ENCODE results near the gene WFIKKN1. TPM values are rescaled to one million over a fixed set of nuclear protein-coding genes. Genes with fewer than 3 reads are reported as not detected.

Gene WFIKKN1
- total and polyA plus RNA-seq, 2 experiments from 2014 or later = 0.43 to 0.88 TPM

DNA sequence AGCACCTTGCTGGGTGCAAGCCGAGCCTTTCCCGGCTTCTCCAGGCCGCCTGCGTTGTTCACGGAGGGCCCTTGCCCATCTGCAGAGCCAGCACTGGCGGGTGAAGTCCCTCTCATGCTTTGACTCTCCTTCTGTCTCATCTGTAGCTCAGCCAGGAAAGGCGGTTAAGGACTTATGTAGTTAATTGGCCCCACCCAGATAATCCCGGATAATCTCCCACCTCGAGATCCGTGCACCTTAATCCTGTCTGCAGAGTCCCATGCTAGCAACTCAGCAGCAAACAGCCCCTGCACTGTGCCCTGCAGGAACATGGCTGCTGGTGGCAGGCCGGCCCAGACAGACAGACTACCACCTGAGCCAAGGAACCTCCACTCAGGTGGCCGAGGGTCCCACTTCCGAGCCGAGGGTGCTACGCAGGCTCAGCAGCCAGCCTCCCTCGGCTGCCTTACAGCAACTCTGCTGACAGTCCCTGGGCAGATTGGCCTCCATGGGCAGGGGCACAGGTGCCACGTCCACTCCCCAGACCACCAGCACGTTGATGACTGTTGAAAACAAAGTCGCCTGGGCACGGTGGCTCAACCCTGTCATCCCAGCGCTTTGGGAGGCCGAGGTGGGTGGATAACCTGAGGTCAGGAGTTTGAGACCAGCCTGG is 24.0 kb upstream of the WFIKKN1 start:
- Histone ChIP-seq H3K36me3 (replicated peaks; ENCODE audit: insufficient read depth, low read depth) (no peaks in the 10 kb centered on the region), H2AFZ (no peak overlapping the region), H3K9me3 (ENCODE audit: low read depth) (no peaks in the 10 kb centered on the region), H3K27me3 (no peaks in the 10 kb centered on the region), H3K4me3 (no peak overlapping the region), H4K20me1 (ENCODE audit: insufficient read depth, poor library complexity, severe bottlenecking) (peaks cover 16% of the 10 kb centered on the region), H3K4me1 (ENCODE audit: insufficient read depth) (no peaks in the 10 kb centered on the region), H3K27ac (no peak overlapping the region), H3K4me2 (no peak overlapping the region), H3K9me2 (replicated peaks; ENCODE audit: insufficient read depth) (no peaks in the 10 kb centered on the region), H3K79me2 (peaks cover 83% of the 10 kb centered on the region)
- TF ChIP-seq EZH2phosphoT487 (IDR thresholded peaks at IDR 0.05; ENCODE audit: low read depth, severe bottlenecking, unreplicated experiment) = no peak
- TF ChIP-seq, protein P1, sequence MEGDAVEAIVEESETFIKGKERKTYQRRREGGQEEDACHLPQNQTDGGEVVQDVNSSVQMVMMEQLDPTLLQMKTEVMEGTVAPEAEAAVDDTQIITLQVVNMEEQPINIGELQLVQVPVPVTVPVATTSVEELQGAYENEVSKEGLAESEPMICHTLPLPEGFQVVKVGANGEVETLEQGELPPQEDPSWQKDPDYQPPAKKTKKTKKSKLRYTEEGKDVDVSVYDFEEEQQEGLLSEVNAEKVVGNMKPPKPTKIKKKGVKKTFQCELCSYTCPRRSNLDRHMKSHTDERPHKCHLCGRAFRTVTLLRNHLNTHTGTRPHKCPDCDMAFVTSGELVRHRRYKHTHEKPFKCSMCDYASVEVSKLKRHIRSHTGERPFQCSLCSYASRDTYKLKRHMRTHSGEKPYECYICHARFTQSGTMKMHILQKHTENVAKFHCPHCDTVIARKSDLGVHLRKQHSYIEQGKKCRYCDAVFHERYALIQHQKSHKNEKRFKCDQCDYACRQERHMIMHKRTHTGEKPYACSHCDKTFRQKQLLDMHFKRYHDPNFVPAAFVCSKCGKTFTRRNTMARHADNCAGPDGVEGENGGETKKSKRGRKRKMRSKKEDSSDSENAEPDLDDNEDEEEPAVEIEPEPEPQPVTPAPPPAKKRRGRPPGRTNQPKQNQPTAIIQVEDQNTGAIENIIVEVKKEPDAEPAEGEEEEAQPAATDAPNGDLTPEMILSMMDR (IDR thresholded peaks at IDR 0.05; ENCODE audit: poor library complexity) = no peak
- TF ChIP-seq EZH2 (IDR thresholded peaks at IDR 0.05; ENCODE audit: borderline replicate concordance) = no peak
- DNase-seq (ENCODE audit: low spot score) = no peak
- WGBS (ENCODE audit: low lambda C conversion rate, missing lambda C conversion rate) = 96% methylated on average over 22 of the region's 22 CpGs

GRCh38 chr16:608019-608418 is 22.8 kb upstream of the WFIKKN1 start:
- Histone ChIP-seq H3K27me3 (no peaks in the 10 kb centered on the region), H3K4me2 (no peak overlapping the region), H3K36me3 (replicated peaks; ENCODE audit: insufficient read depth, low read depth) (no peaks in the 10 kb centered on the region), H4K20me1 (ENCODE audit: insufficient read depth, poor library complexity, severe bottlenecking) (peaks cover 16% of the 10 kb centered on the region), H3K79me2 (peaks cover 71% of the 10 kb centered on the region), H3K4me1 (ENCODE audit: insufficient read depth) (no peaks in the 10 kb centered on the region), H3K27ac (no peak overlapping the region), H3K9me3 (ENCODE audit: low read depth) (no peaks in the 10 kb centered on the region), H3K9me2 (replicated peaks; ENCODE audit: insufficient read depth) (no peaks in the 10 kb centered on the region), H2AFZ (no peak overlapping the region), H3K4me3 (no peak overlapping the region)
- no peak for TF ChIP-seq EZH2 (IDR thresholded peaks at IDR 0.05; ENCODE audit: borderline replicate concordance)
- 82% methylated on average over 10 of the region's 10 CpGs for WGBS (ENCODE audit: low lambda C conversion rate, missing lambda C conversion rate)
- no peak for DNase-seq (ENCODE audit: low spot score)

DNA sequence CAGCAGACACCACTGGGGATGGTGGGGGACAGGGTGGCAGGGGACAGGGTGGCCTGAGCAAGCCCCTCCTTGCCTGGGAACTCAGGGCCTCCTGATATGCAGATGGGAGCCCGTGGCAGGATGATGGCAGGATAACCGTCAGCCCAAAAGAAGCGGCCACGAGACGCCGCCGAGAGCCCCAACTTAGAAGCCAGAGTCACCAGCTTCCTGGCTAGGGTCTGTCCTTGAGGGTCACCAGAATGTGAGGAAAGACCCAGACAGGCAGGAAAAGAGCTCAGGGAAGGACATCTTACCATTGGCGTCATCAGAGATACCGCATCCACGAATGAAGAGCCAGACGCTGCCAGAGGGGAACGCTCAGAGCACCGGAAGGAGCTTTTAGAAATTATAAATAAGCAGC is 21.5 kb upstream of the WFIKKN1 start:
- Histone ChIP-seq H3K9me3 (ENCODE audit: low read depth) (no peaks in the 10 kb centered on the region), H3K27me3 (no peaks in the 10 kb centered on the region), H3K9me2 (replicated peaks; ENCODE audit: insufficient read depth) (no peaks in the 10 kb centered on the region), H2AFZ (no peak overlapping the region), H3K4me3 (no peak overlapping the region), H4K20me1 (ENCODE audit: insufficient read depth, poor library complexity, severe bottlenecking) (peaks cover 11% of the 10 kb centered on the region), H3K4me1 (ENCODE audit: insufficient read depth) (no peaks in the 10 kb centered on the region), H3K36me3 (replicated peaks; ENCODE audit: insufficient read depth, low read depth) (no peaks in the 10 kb centered on the region), H3K27ac (no peak overlapping the region), H3K79me2 (peaks cover 63% of the 10 kb centered on the region), H3K4me2 (no peak overlapping the region)
- TF ChIP-seq EZH2phosphoT487 (IDR thresholded peaks at IDR 0.05; ENCODE audit: low read depth, severe bottlenecking, unreplicated experiment) (no peak), EZH2 (IDR thresholded peaks at IDR 0.05; ENCODE audit: borderline replicate concordance) (no peak)
- TF ChIP-seq, protein P1 (IDR thresholded peaks at IDR 0.05; ENCODE audit: poor library complexity) = no peak
- 97% methylated on average over 13 of the region's 13 CpGs for WGBS (ENCODE audit: low lambda C conversion rate, missing lambda C conversion rate)
- no peak for DNase-seq (ENCODE audit: low spot score)

GRCh38 chr16:609984-610383 is 20.8 kb upstream of the WFIKKN1 start:
- no peak overlapping the region for H2AFZ ChIP-seq
- H3K36me3 ChIP-seq (replicated peaks; ENCODE audit: insufficient read depth, low read depth) = no peaks in the 10 kb centered on the region
- no peak overlapping the region for H3K27ac ChIP-seq
- H3K9me2 ChIP-seq (replicated peaks; ENCODE audit: insufficient read depth) = no peaks in the 10 kb centered on the region
- DNase-seq (ENCODE audit: low spot score) = peak; percentile 9
- H3K4me3 ChIP-seq = no peak overlapping the region
- no peaks in the 10 kb centered on the region for H3K27me3 ChIP-seq
- WGBS (ENCODE audit: low lambda C conversion rate, missing lambda C conversion rate) = 93% methylated on average over 14 of the region's 14 CpGs
- H4K20me1 ChIP-seq (ENCODE audit: insufficient read depth, poor library complexity, severe bottlenecking) = peaks cover 11% of the 10 kb centered on the region
- H3K79me2 ChIP-seq = peaks cover 61% of the 10 kb centered on the region
- H3K4me2 ChIP-seq = no peak overlapping the region
- no peak for TF ChIP-seq EZH2phosphoT487 (IDR thresholded peaks at IDR 0.05; ENCODE audit: low read depth, severe bottlenecking, unreplicated experiment)
- TF ChIP-seq, protein P1 (IDR thresholded peaks at IDR 0.05; ENCODE audit: poor library complexity) = no peak
- TF ChIP-seq EZH2 (IDR thresholded peaks at IDR 0.05; ENCODE audit: borderline replicate concordance) = no peak
- no peaks in the 10 kb centered on the region for H3K4me1 ChIP-seq (ENCODE audit: insufficient read depth)
- H3K9me3 ChIP-seq (ENCODE audit: low read depth) = no peaks in the 10 kb centered on the region
